Measurements from ENCODE around the gene NHLH2.

DNA sequence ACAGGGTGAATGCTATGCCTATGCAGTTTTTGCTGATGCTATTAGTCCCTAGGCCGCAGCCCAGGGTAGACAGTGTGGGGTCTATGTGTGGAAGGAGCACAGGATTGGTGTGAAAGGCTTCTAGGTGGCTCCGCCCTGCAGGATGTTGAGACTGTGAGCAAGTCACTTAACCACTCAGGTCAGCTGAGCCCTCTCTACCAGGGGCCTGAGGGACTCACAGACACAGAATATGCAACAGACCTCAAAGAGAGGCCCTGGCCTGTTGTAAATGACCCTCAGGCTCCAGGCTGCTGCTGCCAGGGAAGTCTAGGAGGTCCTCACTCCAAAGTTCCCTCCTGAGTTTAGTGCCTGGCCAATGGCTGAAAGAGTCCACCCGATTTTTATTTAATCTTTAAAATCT lies 11.0 kb downstream of the NHLH2 start:
- TF ChIP-seq, protein P1, sequence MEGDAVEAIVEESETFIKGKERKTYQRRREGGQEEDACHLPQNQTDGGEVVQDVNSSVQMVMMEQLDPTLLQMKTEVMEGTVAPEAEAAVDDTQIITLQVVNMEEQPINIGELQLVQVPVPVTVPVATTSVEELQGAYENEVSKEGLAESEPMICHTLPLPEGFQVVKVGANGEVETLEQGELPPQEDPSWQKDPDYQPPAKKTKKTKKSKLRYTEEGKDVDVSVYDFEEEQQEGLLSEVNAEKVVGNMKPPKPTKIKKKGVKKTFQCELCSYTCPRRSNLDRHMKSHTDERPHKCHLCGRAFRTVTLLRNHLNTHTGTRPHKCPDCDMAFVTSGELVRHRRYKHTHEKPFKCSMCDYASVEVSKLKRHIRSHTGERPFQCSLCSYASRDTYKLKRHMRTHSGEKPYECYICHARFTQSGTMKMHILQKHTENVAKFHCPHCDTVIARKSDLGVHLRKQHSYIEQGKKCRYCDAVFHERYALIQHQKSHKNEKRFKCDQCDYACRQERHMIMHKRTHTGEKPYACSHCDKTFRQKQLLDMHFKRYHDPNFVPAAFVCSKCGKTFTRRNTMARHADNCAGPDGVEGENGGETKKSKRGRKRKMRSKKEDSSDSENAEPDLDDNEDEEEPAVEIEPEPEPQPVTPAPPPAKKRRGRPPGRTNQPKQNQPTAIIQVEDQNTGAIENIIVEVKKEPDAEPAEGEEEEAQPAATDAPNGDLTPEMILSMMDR (conservative IDR thresholded peaks at IDR 0.05), result no peak
- TF ChIP-seq EZH2 (IDR thresholded peaks at IDR 0.05; ENCODE audit: low read depth), result no peak

All from PC-9 (cell line).